Measurements from ENCODE around the gene GLIPR1L1.
A peak's percentile ranks its signal among the peaks of the same experiment; 100 is the strongest.
"Not testable (repeated sequence)": the region's sequence is repeated elsewhere in the genome, so short reads cannot be mapped to it uniquely, and the experiment has no call there.

GLIPR1L1 gene

GRCh38 chr12:75334384-75335030 lies at the start of gene GLIPR1L1:
Gene GLIPR1L1, plus strand, starts transcription at chr12:75334670. Its CDS starts 59 bp downstream, at chr12:75334729.
- DNase-seq (ENCODE audit: low spot score), result peak; percentile 92

- no peak for DNase-seq (ENCODE audit: low spot score)
These were observed 45.6 kb upstream of the GLIPR1L1 start for GRCh38 chr12:75288860-75289259.

- DNase-seq (ENCODE audit: low spot score), result no peak
These were observed 44.7 kb upstream of the GLIPR1L1 start for GRCh38 chr12:75289753-75290152.

GRCh38 chr12:75291014-75291413 lies 43.5 kb upstream of the GLIPR1L1 start:
- no peak for DNase-seq (ENCODE audit: low spot score)

GRCh38 chr12:75294336-75294735 lies 40.1 kb upstream of the GLIPR1L1 start:
- no peak for DNase-seq (ENCODE audit: low spot score)

- DNase-seq (ENCODE audit: low spot score), result no peak
These were observed 39.7 kb upstream of the GLIPR1L1 start for GRCh38 chr12:75294797-75295196.

- DNase-seq (ENCODE audit: low spot score), result no peak
These were observed 32.2 kb upstream of the GLIPR1L1 start for GRCh38 chr12:75302225-75302624.

- DNase-seq (ENCODE audit: low spot score), result no peak
These were observed 31.7 kb upstream of the GLIPR1L1 start for GRCh38 chr12:75302781-75303180.

- no peak for DNase-seq (ENCODE audit: low spot score)
These were observed 28.8 kb upstream of the GLIPR1L1 start for GRCh38 chr12:75305412-75306332.

- DNase-seq (ENCODE audit: low spot score), result no peak
These were observed 26.2 kb upstream of the GLIPR1L1 start for GRCh38 chr12:75308279-75308678.

- DNase-seq (ENCODE audit: low spot score), result no peak
These were observed 23.1 kb upstream of the GLIPR1L1 start for GRCh38 chr12:75311369-75311768.

- DNase-seq (ENCODE audit: low spot score), result no peak
These were observed 19.0 kb upstream of the GLIPR1L1 start for GRCh38 chr12:75315518-75315917.

GRCh38 chr12:75317784-75318183 lies 16.7 kb upstream of the GLIPR1L1 start:
- no peak for DNase-seq (ENCODE audit: low spot score)

GRCh38 chr12:75322464-75322863 lies 12.0 kb upstream of the GLIPR1L1 start:
- DNase-seq (ENCODE audit: low spot score), result no peak

- no peak for DNase-seq (ENCODE audit: low spot score)
These were observed 10.8 kb upstream of the GLIPR1L1 start for GRCh38 chr12:75323663-75324062.

- no peak for DNase-seq (ENCODE audit: low spot score)
These were observed 6.8 kb upstream of the GLIPR1L1 start for GRCh38 chr12:75327642-75328041.

- DNase-seq (ENCODE audit: low spot score), result peak; percentile 55
These were observed 4.3 kb upstream of the GLIPR1L1 start, which contains the start of gene CAPS2 for GRCh38 chr12:75329918-75330826. Gene CAPS2, minus strand, starts transcription at chr12:75330324. Its CDS starts 3,826 bp downstream, at chr12:75326498.

GRCh38 chr12:75337905-75338304 lies 3.4 kb downstream of the GLIPR1L1 start:
- DNase-seq (ENCODE audit: low spot score), result no peak

- DNase-seq (ENCODE audit: low spot score), result no peak
These were observed 7.4 kb downstream of the GLIPR1L1 start for GRCh38 chr12:75341873-75342272.

- no peak for DNase-seq (ENCODE audit: low spot score)
These were observed 11.1 kb downstream of the GLIPR1L1 start for GRCh38 chr12:75345531-75345930.

GRCh38 chr12:75346215-75346614 lies 11.7 kb downstream of the GLIPR1L1 start:
- not testable (repeated sequence) for DNase-seq (ENCODE audit: low spot score)

- DNase-seq (ENCODE audit: low spot score), result no peak
These were observed 15.5 kb downstream of the GLIPR1L1 start for GRCh38 chr12:75349946-75350345.

Data from globus pallidus (tissue), 1 donor.